ENCODE results near the gene GIGYF2. TPM values are rescaled to one million over a fixed set of nuclear protein-coding genes. Genes with fewer than 3 reads are reported as not detected.

The GIGYF2 gene
- total and polyA plus RNA-seq, 2 of the 4 experiments (the other 2 are of a cell fraction), result 14.7 to 66.0 TPM

DNA sequence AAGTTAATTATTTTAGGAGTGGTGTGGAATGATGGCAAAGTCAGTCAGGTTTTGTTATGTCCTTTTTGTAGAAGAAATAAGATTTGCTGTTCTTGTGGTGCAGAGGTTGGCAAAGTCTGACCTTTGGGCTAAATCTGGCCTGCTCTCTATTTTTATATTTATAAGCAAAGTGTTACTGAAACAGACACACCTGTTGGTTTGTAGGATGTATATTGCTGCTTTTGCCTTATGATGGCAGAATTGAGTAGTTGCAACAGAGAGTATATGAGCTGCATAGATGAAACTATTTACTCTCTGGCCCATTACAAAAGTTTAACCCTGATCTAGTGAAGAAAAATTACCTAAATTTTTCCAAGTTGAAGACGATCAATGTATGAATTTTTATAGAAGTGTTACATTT is 113.3 kb downstream of the GIGYF2 start:
- Histone ChIP-seq H3K27me3 (ENCODE audit: control insufficient read depth, insufficient read depth, low read length) (no peaks in the 10 kb centered on the region), H2AFZ (replicated peaks; ENCODE audit: low read length, poor library complexity) (no peak overlapping the region), H2BK20ac (ENCODE audit: low read depth, low read length) (no peak overlapping the region), H3K79me1 (ENCODE audit: low read depth in 1 of 2, low read length in 2 of 2) (peaks cover 0 to 8% of the 10 kb centered on the region in 2 experiments; a peak in 1 of 4 replicates), H3K4me1 (ENCODE audit: control insufficient read depth, insufficient read depth, low read length) (peaks cover 1% of the 10 kb centered on the region; the same call in 1 of the 2 replicates), H2AK9ac (replicated peaks; ENCODE audit: low read depth, low read length, poor library complexity) (no peak overlapping the region), H3K4me2 (ENCODE audit: low read depth, low read length) (no peak overlapping the region), H4K8ac (ENCODE audit: low read depth in 2 of 2, low read length in 2 of 2) (no peak overlapping the region), H4K91ac (ENCODE audit: insufficient read depth, low read depth, low read length) (no peak overlapping the region), H3K9me1 (ENCODE audit: insufficient read depth, low read length) (no peaks in the 10 kb centered on the region; the same call in 1 of the 2 replicates), H3K23ac (ENCODE audit: low read depth, low read length) (no peak overlapping the region), H3K4ac (ENCODE audit: low read depth, low read length) (no peak overlapping the region), H3K36me3 (ENCODE audit: control insufficient read depth, insufficient read depth, low read length) (peaks cover 22% of the 10 kb centered on the region), H3K27ac (ENCODE audit: insufficient read depth, low read length) (no peak overlapping the region), H4K5ac (ENCODE audit: low read depth, low read length) (no peak overlapping the region), H2BK5ac (ENCODE audit: low read depth, low read length, poor library complexity, severe bottlenecking) (no peak overlapping the region), H2BK120ac (ENCODE audit: low read depth, low read length) (no peak overlapping the region), H3K9ac (ENCODE audit: low read depth, low read length) (no peak overlapping the region), H3K56ac (ENCODE audit: extremely low read depth, insufficient read depth, low read length) (no peak overlapping the region), H3K18ac (ENCODE audit: low read depth, low read length) (no peak overlapping the region), H3K4me3 (ENCODE audit: insufficient read depth, low read depth, low read length) (no peak overlapping the region), H3K9me3 (ENCODE audit: control insufficient read depth, insufficient read depth, low read length) (no peaks in the 10 kb centered on the region), H3K14ac (replicated peaks; ENCODE audit: low read depth, low read length) (no peak overlapping the region), H4K20me1 (ENCODE audit: insufficient read depth, low read length) (no peaks in the 10 kb centered on the region), H2BK15ac (ENCODE audit: low read depth, low read length) (no peak overlapping the region), H2AK5ac (ENCODE audit: low read depth, low read length) (no peak overlapping the region)
- in situ Hi-C loops (cut with MboI; ENCODE audit: low sequenced_read_pairs), result no loop called here
- ChIA-PET CTCF (interaction anchor here (0.7 kb wide), 1 partner anchor 1926 kb away, joined by 4 read pairs; no protein-coding TSS in a partner anchor), POLR2A (ENCODE audit: unreplicated experiment) (no interaction called here)
- TF ChIP-seq SMC3 (IDR thresholded peaks at IDR 0.05; ENCODE audit: low read depth, low read length) (no peak), RAD21 (IDR thresholded peaks at IDR 0.05; ENCODE audit: low read length) (no peak), MAZ (IDR thresholded peaks at IDR 0.05; ENCODE audit: borderline replicate concordance, low read depth, low read length) (no peak), MAFK (IDR thresholded peaks at IDR 0.05; ENCODE audit: low read depth, low read length) (no peak), CEBPB (IDR thresholded peaks at IDR 0.05; ENCODE audit: low read depth, low read length) (no peak), RCOR1 (IDR thresholded peaks at IDR 0.05; ENCODE audit: insufficient replicate concordance, low read length) (no peak), CHD1 (IDR thresholded peaks at IDR 0.05; ENCODE audit: low read depth, low read length) (no peak), FOS (IDR thresholded peaks at IDR 0.05; ENCODE audit: low read depth, low read length) (no peak), NFE2L2 (IDR thresholded peaks at IDR 0.05; ENCODE audit: low read depth, low read length) (no peak), POLR2A (IDR thresholded peaks at IDR 0.05; ENCODE audit: low read depth, low read length) (no peak)
- TF ChIP-seq, protein P1, sequence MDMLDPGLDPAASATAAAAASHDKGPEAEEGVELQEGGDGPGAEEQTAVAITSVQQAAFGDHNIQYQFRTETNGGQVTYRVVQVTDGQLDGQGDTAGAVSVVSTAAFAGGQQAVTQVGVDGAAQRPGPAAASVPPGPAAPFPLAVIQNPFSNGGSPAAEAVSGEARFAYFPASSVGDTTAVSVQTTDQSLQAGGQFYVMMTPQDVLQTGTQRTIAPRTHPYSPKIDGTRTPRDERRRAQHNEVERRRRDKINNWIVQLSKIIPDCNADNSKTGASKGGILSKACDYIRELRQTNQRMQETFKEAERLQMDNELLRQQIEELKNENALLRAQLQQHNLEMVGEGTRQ (IDR thresholded peaks at IDR 0.05; ENCODE audit: low read depth, low read length), result no peak
- TF ChIP-seq, protein P2, sequence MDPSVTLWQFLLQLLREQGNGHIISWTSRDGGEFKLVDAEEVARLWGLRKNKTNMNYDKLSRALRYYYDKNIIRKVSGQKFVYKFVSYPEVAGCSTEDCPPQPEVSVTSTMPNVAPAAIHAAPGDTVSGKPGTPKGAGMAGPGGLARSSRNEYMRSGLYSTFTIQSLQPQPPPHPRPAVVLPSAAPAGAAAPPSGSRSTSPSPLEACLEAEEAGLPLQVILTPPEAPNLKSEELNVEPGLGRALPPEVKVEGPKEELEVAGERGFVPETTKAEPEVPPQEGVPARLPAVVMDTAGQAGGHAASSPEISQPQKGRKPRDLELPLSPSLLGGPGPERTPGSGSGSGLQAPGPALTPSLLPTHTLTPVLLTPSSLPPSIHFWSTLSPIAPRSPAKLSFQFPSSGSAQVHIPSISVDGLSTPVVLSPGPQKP (IDR thresholded peaks at IDR 0.05; ENCODE audit: borderline replicate concordance, low read depth, low read length), result no peak
- dilution Hi-C loops (cut with HindIII; ENCODE audit: low sequenced_read_pairs, unreplicated experiment), result no loop called here
- no CpG with 5 or more reads among the region's 1 CpG for WGBS, 2 experiments (ENCODE audit: extremely low coverage in 2 of 2, insufficient read length in 1 of 2)
- ATAC-seq (ENCODE audit: low read depth) (no peak), DNase-seq (no peak)
- intact Hi-C loops (cut with micrococcal nuclease), result no loop called here
- no TSS peak for BruUV-seq (replicated peaks)

Measured in IMR-90 (cell line).